ENCODE measurements around the gene GPR17.

GPR17 gene

GRCh38 chr2:127627740-127628571 lies 18.0 kb upstream of the GPR17 start:
- no peak for ATAC-seq
- no peak for TF ChIP-seq TSHZ2 (CRISPR knock-in tag; IDR thresholded peaks at IDR 0.05)
- TF ChIP-seq, protein P1, sequence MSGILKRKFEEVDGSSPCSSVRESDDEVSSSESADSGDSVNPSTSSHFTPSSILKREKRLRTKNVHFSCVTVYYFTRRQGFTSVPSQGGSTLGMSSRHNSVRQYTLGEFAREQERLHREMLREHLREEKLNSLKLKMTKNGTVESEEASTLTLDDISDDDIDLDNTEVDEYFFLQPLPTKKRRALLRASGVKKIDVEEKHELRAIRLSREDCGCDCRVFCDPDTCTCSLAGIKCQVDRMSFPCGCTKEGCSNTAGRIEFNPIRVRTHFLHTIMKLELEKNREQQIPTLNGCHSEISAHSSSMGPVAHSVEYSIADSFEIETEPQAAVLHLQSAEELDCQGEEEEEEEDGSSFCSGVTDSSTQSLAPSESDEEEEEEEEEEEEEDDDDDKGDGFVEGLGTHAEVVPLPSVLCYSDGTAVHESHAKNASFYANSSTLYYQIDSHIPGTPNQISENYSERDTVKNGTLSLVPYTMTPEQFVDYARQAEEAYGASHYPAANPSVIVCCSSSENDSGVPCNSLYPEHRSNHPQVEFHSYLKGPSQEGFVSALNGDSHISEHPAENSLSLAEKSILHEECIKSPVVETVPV (CRISPR knock-in tag; IDR thresholded peaks at IDR 0.05): no peak
- TF ChIP-seq ZNF70 (CRISPR knock-in tag; IDR thresholded peaks at IDR 0.05): no peak
- TF ChIP-seq GLIS3 (CRISPR knock-in tag; IDR thresholded peaks at IDR 0.05): no peak
- no peak for TF ChIP-seq PATZ1 (CRISPR knock-in tag; IDR thresholded peaks at IDR 0.05; ENCODE audit: borderline replicate concordance)

GRCh38 chr2:127628767-127629614 lies 17.0 kb upstream of the GPR17 start:
- no peak for ATAC-seq
- no peak for TF ChIP-seq ISL1 (CRISPR knock-in tag; IDR thresholded peaks at IDR 0.05)
- no peak for TF ChIP-seq ZFP3 (CRISPR knock-in tag; IDR thresholded peaks at IDR 0.05)
- TF ChIP-seq, protein P2, sequence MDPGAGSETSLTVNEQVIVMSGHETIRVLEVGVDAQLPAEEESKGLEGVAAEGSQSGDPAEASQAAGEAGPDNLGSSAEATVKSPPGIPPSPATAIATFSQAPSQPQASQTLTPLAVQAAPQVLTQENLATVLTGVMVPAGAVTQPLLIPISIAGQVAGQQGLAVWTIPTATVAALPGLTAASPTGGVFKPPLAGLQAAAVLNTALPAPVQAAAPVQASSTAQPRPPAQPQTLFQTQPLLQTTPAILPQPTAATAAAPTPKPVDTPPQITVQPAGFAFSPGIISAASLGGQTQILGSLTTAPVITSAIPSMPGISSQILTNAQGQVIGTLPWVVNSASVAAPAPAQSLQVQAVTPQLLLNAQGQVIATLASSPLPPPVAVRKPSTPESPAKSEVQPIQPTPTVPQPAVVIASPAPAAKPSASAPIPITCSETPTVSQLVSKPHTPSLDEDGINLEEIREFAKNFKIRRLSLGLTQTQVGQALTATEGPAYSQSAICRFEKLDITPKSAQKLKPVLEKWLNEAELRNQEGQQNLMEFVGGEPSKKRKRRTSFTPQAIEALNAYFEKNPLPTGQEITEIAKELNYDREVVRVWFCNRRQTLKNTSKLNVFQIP (CRISPR knock-in tag; IDR thresholded peaks at IDR 0.05; ENCODE audit: borderline replicate concordance, low read depth): no peak
- no peak for TF ChIP-seq ZNF70 (CRISPR knock-in tag; IDR thresholded peaks at IDR 0.05)
- TF ChIP-seq, protein P1 (CRISPR knock-in tag; IDR thresholded peaks at IDR 0.05): no peak
- no peak for TF ChIP-seq SNAI2 (CRISPR knock-in tag; IDR thresholded peaks at IDR 0.05)
- TF ChIP-seq RARB (CRISPR knock-in tag; IDR thresholded peaks at IDR 0.05): no peak
- no peak for TF ChIP-seq PPARA (CRISPR knock-in tag; IDR thresholded peaks at IDR 0.05; ENCODE audit: borderline replicate concordance)
- no peak for TF ChIP-seq ZNF8 (CRISPR knock-in tag; IDR thresholded peaks at IDR 0.05)
- TF ChIP-seq ARNTL (CRISPR knock-in tag; IDR thresholded peaks at IDR 0.05; ENCODE audit: borderline replicate concordance, low read depth): no peak
- no peak for TF ChIP-seq ZFP30 (CRISPR knock-in tag; IDR thresholded peaks at IDR 0.05)
- TF ChIP-seq CSDC2 (CRISPR knock-in tag; IDR thresholded peaks at IDR 0.05): no peak
- no peak for TF ChIP-seq TSHZ2 (CRISPR knock-in tag; IDR thresholded peaks at IDR 0.05)
- no peak for TF ChIP-seq ZNF565 (CRISPR knock-in tag; conservative IDR thresholded peaks at IDR 0.05; ENCODE audit: low read depth)
- TF ChIP-seq ZC3H10 (CRISPR knock-in tag; IDR thresholded peaks at IDR 0.05): no peak
- no peak for TF ChIP-seq ESRRG (CRISPR knock-in tag; IDR thresholded peaks at IDR 0.05)
- TF ChIP-seq GLIS3 (CRISPR knock-in tag; IDR thresholded peaks at IDR 0.05): no peak

Measured in SK-N-SH treated with all-trans-retinoic acid at 6 μM for 48 hours (cell line).